ENCODE measurements around the gene HSPB1.
"Not testable (repeated sequence)": the region's sequence is repeated elsewhere in the genome, so short reads cannot be mapped to it uniquely, and the experiment has no call there.

Gene HSPB1

DNA sequence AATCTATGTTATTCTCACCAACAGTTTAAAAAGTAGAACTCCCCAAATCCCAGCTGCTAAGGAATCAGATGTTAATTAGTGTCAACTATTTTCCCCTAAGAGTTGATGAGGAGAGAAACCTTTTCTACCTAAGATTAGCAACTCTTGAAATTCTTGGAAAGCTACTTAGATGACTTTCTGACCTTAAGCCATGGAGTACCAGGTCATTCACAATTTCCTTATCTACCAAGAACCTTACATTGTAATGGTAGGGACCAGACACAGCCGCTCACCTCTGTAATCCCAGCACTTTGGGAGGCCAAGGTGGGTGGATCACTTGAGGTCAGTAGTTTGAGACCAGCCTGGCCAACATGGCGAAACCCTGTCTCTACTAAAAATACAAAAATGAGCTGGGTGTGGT lies 32.9 kb downstream of the HSPB1 start:
- DNase-seq: not testable (repeated sequence)

- no peak for DNase-seq
These were observed 33.6 kb downstream of the HSPB1 start for GRCh38 chr7:76336094-76336493.

DNA sequence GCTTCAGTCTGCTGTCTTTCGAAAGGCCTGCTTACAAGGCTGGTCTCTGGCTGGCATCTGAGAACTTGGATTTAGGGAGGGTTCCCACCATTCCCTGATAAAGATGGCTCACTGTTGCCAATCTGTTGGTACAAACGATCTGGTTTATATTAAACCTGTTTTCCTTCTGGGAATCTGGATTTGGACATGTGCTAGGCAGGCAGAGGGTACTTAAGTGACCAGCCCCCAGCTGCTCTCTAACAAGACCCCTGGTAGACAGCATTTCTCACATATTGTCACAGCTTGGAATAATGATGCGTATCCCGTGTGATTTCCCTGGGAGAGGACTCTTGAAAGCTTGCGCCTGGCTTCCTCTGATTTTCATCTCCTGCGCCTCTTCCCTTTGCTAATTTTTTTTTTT lies 34.7 kb downstream of the HSPB1 start:
- DNase-seq: no peak

- DNase-seq: no peak
These were observed 36.0 kb downstream of the HSPB1 start for GRCh38 chr7:76338298-76339084.

- DNase-seq: no peak
These were observed 38.2 kb downstream of the HSPB1 start for GRCh38 chr7:76340617-76341131.

DNA sequence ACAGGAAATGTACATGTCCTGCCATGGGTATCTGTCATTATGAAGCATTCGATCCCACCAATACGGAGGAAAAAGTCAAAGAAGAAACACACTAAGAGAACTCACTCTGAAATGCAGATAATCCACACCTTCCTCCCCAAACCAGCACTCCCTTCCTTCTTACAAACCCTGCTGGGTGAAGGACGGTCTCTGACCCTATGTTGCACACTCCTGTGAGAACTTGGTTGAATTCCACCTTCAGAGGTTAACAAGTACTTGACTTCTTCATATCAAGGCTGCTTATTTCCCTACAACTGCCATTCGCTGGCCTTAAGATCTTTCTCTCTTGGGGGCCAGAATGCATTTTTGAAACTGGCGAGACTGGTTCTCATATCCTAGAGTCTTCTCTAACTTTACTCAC lies 39.7 kb downstream of the HSPB1 start:
- no peak for DNase-seq

- no peak for DNase-seq
These were observed 40.9 kb downstream of the HSPB1 start for GRCh38 chr7:76343294-76343930.

DNA sequence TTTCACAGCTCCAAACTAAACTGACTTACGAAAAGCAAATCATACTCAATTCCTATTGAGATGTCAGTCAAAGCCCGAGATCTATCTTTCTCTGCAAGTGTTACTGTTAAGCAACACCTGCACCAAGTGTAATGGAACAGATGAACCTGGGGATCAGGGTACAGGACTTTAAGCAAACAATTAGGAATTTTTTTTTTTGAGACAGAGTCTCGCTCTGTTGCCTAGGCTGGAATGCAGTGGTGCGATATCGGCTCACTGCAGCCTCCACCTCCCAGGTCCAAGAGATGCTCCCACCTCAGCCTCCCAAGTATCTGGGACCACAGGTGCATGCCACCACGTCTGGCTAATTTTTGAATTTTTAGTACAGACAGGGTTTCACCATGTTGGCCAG lies 41.5 kb downstream of the HSPB1 start:
- DNase-seq: no peak

- no peak for DNase-seq
These were observed 43.6 kb downstream of the HSPB1 start for GRCh38 chr7:76346097-76346496.

GRCh38 chr7:76346778-76347177 lies 44.3 kb downstream of the HSPB1 start:
- DNase-seq: no peak

GRCh38 chr7:76347710-76348109 lies 45.2 kb downstream of the HSPB1 start:
- no peak for DNase-seq

- no peak for DNase-seq
These were observed 46.9 kb downstream of the HSPB1 start for GRCh38 chr7:76349313-76349885.

DNA sequence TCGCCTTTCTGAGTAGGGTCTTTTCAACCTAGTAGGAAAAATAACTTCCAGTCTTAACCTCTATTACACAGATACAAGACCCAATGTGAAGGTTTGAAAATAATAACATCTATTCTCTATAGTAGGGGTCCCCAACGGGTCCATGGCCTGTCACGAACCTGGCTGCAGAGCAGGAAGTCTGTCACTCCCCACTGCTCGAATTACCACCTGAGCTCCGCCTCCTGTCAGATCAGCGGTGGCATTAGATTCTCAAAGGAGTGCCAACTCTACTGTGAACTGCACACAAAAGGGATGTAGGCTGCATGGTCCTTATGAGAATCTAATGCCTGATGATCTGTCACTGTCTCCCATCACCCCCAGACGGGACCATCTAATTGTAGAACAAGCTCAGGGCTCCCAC lies 48.9 kb downstream of the HSPB1 start:
- DNase-seq: no peak

DNA sequence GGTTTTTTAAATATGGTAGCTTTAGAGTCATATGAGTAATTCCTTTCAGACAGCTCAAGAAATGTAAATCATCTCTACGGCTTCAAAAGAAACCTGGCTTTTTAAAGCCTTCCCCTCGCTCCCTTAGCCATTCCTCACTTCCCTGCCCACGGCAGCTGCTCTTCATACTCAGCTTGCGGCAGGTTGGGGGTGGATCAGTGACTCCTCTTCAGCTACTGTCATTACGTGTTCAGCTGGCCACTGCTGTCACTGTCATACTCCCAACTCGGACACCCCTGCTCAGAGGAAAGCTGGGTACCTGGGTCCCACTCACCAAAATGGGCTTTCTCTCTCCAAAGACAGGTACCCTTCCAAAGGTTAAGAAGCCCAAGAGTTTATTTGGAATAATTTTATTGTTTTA lies 49.7 kb downstream of the HSPB1 start:
- no peak for DNase-seq

GRCh38 chr7:76353744-76354143 lies 51.3 kb downstream of the HSPB1 start:
- no peak for DNase-seq

Data from NCI-H526 treated with DMSO at 0.1 percent for 48 hours (cell line).